DND-41 (cell line): ENCODE results near the gene TAAR9.

Experiments
- EZH2 ChIP-seq: IDR thresholded peaks from 3 replicates; pipeline ENCODE4 v1.6.1; 2012; ENCODE audit warnings: borderline replicate concordance, low read depth, mild to moderate bottlenecking, moderate library complexity, low read length, inconsistent platforms; ENCODE audit not compliant: severe bottlenecking
- TF ChIP-seq, protein P1 (sequence below): IDR thresholded peaks from 2 replicates; pipeline ENCODE4 v1.5.1; 2012; ENCODE audit warnings: borderline replicate concordance, low read length, moderate library complexity, mild to moderate bottlenecking; ENCODE audit not compliant: poor library complexity, severe bottlenecking; ENCODE audit errors: extremely low read depth

DNA sequence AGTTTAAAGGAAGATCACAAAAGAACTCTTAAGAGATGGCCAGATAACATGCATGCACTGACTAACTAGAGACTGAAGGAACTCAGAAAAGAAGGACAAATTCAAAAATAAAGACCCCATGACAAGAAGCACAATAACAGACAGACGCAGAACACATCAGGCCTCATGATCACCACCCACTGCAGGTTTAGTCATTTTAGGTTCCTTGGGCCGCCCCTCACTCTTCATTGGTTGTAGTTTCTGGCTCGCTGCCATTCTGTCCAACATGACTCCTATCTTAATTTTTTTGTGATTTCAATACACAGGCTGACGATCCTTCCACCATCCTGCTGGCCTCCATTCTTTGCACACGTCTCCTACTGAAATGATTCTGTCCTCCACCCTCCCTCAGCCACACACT lies 46.8 kb upstream of the TAAR9 start:
- TF ChIP-seq, protein P1, sequence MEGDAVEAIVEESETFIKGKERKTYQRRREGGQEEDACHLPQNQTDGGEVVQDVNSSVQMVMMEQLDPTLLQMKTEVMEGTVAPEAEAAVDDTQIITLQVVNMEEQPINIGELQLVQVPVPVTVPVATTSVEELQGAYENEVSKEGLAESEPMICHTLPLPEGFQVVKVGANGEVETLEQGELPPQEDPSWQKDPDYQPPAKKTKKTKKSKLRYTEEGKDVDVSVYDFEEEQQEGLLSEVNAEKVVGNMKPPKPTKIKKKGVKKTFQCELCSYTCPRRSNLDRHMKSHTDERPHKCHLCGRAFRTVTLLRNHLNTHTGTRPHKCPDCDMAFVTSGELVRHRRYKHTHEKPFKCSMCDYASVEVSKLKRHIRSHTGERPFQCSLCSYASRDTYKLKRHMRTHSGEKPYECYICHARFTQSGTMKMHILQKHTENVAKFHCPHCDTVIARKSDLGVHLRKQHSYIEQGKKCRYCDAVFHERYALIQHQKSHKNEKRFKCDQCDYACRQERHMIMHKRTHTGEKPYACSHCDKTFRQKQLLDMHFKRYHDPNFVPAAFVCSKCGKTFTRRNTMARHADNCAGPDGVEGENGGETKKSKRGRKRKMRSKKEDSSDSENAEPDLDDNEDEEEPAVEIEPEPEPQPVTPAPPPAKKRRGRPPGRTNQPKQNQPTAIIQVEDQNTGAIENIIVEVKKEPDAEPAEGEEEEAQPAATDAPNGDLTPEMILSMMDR = no peak
- no peak for TF ChIP-seq EZH2
